GM18519 (cell line): ENCODE results near the gene LAG3.

Source experiments
- ATAC-seq: cut with Tn5 transposase; IDR thresholded peaks from one replicate; pipeline ENCODE4 v1.9.1; 2021; ENCODE audit warnings: mild to moderate bottlenecking, moderate library complexity; ENCODE audit not compliant: unreplicated experiment, low FRiP score

Gene LAG3

DNA sequence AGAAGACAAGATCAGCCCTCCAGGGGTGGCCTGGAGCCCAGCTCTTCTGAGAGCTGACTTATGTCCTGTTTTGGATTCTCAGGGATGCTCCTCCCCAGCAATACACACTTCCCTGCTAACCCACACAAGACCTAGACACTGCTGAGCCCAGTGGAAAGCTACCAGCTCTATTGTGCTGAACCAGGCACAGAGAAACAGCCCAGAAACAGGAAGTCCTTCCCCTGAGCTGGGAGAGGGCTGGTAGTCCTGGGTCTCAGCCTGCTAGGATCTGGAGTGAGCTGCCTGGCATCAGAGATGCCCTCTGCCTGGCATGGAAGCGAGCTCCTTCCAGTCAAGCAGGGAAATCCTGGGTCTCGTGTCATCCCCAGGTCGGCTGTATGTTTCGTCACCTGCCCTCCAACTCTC lies 1.2 kb upstream of the LAG3 start:
- no peak for ATAC-seq

DNA sequence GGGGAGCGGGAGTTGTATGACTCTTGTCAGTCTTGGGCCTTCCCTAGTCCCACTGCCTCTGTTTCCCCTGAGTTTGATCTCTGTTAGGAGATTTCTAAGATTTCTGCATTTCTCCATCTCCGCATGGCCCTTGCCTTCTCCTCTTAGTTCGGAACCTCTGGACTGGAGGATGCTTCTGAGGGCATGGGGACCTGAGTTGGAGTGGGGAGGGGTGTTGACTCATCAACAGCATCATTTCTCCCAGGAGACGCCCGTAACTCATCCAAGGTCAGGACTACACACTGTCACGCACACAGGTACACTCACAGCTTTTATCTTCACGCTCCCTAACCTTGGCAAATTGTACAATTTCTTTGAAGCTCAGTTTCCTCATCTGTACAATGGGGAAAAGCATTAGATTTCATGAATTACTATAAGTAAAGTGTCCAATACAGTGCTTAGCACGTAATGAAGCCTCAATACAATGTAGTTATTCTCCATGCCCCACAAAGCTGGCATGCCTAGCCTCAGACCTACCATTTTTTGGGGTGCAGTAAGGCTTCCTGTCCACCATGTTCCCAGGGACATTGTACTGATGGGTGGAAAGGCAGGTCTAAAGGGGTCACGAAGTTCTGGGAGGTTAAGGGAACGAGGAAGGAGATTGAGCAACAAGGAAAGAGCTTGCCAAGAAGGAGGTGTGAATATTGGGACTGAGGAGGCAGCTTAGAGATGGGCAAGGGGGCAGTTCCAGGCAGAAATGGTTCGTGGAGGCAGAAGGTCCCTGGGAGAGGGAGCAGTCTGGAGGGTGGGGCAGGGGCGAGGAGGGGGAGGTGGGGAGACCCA lies 600 bp upstream of the LAG3 start:
- ATAC-seq: no peak

DNA sequence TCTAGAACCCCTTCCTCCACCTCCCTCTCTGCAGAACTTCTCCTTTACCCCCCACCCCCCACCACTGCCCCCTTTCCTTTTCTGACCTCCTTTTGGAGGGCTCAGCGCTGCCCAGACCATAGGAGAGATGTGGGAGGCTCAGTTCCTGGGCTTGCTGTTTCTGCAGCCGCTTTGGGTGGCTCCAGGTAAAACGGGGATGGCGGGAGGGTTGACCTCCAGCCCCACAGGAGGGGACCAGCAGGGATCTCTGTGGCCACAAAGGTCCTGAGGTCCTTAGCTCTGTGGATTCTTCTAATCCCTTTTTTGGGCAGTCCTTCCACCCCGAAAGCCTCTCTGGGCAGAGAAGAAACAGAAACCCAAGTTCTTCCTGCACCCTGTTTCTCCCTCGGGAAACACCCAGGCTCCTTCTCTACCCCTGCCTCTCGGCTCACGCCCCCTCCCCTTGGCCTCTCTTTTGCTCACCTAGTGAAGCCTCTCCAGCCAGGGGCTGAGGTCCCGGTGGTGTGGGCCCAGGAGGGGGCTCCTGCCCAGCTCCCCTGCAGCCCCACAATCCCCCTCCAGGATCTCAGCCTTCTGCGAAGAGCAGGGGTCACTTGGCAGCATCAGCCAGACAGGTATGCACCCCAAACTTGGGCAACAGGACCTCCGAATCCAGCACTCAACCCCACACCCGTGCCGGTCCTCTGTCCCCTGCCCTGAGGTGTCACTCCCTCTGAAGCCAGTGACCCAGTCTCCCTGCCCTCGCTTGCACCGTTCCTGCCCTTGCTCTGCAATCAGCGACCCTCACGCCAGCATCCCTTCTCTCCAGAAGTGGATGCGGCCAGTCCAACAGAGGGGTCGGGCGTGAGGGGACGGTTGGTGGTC lies 638 bp downstream of the LAG3 start:
- no peak for ATAC-seq

DNA sequence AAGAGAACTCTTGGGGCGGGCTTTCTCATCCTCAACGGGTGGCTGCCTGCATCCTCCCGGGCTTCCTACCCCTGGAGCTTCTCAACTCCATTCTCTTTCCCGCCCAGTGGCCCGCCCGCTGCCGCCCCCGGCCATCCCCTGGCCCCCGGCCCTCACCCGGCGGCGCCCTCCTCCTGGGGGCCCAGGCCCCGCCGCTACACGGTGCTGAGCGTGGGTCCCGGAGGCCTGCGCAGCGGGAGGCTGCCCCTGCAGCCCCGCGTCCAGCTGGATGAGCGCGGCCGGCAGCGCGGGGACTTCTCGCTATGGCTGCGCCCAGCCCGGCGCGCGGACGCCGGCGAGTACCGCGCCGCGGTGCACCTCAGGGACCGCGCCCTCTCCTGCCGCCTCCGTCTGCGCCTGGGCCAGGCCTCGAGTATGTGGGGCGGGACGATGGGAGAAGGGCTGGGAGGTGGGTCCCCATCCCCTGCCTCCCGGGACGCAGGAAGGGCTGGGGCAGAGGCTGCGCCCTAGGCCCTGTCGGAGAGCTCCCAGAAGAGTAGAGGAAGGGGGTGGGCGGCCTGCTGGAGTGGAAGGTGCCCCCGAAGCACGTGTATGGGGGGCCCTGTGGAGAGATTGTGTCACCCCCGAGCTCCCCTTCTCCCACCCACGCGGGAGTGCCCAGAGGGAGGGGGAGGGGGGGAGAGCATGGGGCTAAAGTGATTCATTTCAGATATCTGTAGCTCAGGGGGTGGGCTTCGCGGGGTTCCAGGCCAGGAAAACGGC lies 1.5 kb downstream of the LAG3 start:
- no peak for ATAC-seq

DNA sequence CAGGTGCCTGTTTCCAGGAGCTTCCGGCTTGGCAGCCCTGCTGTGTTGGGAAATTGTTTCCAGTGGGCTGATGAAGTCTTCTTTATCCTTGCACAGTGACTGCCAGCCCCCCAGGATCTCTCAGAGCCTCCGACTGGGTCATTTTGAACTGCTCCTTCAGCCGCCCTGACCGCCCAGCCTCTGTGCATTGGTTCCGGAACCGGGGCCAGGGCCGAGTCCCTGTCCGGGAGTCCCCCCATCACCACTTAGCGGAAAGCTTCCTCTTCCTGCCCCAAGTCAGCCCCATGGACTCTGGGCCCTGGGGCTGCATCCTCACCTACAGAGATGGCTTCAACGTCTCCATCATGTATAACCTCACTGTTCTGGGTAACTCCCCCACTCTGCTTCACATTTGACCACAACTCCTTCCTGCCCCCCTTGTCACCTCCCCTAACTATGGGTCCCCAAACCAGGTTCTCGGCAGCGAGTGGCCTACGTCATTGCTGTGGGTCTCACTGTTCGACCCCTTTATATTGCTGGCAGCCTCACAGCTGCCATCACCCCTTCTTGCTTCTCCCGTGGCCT lies 2.3 kb downstream of the LAG3 start:
- no peak for ATAC-seq

DNA sequence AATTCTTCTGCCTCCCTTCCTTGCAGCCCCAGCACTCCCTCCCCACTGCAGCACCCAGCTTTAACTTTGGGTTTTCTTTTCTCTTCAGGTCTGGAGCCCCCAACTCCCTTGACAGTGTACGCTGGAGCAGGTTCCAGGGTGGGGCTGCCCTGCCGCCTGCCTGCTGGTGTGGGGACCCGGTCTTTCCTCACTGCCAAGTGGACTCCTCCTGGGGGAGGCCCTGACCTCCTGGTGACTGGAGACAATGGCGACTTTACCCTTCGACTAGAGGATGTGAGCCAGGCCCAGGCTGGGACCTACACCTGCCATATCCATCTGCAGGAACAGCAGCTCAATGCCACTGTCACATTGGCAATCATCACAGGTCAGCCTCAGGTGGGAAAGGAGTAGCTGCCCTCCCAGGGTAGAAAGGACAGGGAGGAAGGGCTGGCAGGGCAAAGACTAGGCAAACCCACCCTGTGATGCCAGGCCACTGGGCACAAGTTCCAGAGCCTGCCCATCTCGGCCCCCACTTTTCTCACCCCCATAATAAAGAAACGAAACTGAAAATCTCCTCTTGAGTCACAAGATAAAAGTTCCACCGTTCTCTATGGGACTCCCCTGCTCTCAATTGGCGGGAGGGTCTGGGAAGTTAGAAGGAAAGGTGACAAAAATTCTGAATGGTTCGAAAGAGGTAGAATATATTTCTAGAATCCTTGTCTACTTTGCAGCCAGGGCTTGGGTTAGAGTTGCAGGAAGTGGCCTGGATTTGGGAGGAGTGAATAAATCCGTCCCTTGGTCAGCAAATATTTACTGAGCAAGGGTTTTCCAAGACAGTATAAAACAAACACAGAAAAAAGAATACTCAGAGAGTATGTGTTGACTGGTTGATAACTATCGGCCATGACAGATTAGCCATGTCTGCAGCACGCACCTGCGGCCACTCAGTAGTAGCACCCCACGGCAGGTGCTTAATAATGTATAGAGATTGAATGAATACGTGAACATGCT lies 3.2 kb downstream of the LAG3 start:
- no peak for ATAC-seq

DNA sequence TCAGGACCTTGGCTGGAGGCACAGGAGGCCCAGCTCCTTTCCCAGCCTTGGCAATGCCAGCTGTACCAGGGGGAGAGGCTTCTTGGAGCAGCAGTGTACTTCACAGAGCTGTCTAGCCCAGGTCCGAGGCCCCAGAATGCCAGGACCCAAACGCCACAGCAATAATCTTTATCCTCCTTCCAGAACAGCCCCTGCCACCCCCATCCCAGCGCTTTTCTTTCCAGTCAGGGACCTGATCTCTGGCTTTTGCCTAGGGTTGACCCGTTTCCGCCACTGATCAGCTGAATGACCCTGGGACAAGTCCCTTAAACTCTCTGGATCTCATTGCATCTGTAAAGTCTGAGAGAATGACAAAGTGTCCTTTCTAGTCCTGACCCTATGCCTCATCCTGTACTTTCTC lies 5.1 kb downstream of the LAG3 start:
- ATAC-seq: no peak

DNA sequence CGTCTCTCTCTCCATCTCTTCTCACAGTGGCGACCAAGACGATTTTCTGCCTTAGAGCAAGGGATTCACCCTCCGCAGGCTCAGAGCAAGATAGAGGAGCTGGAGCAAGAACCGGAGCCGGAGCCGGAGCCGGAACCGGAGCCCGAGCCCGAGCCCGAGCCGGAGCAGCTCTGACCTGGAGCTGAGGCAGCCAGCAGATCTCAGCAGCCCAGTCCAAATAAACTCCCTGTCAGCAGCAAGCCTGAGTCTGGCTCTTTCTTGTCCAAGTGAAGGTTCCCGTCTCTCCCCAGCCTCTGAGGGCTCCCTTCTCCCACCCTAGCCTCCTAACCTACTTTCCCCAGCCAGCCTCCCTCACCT lies 5.9 kb downstream of the LAG3 start:
- no peak for ATAC-seq

DNA sequence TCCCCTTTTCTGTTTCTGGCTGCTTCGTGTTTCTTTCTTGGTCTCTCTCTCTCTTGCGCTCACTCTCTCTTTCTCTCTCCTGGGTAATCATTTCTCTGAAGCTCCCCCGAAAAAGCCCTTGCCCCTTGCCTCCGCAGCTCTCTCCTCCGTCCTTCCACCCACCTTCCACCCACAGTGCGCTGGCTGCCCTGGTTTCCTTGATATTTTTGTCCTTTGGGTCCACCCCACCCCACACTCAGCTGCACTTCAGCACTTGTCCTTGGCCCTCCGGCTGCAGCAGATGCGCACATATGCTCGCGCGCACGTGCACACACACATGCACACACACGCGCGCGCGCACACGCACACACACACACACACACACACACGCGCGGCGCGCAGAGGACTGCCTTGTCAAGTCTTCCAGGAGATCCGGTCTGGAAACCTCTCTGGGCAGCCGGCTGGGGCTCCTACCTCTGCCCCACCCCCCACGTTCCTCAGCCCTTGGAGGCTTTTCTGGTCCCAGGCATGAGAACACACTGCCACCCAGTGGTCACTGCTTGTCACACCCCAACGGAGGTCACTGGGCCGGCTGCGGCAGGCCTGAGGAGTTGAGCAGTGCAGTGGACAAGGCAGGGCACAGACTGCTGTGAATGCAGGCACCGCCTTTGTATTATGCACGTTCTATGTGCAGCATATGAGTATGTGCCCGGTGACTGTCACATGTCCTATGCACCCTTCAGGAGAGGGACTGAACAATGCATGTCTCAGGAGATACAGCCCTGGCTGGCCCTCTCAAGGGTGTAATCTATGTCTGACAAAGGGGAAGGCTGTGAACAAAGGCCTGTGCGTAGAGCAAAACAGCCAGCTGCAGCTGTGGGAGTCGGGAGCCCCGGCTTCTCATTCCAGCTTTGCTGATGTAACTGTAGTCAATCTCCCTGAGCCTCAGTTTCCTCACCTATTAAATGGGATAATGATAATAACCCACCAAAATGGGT lies 6.5 kb downstream of the LAG3 start:
- no peak for ATAC-seq

DNA sequence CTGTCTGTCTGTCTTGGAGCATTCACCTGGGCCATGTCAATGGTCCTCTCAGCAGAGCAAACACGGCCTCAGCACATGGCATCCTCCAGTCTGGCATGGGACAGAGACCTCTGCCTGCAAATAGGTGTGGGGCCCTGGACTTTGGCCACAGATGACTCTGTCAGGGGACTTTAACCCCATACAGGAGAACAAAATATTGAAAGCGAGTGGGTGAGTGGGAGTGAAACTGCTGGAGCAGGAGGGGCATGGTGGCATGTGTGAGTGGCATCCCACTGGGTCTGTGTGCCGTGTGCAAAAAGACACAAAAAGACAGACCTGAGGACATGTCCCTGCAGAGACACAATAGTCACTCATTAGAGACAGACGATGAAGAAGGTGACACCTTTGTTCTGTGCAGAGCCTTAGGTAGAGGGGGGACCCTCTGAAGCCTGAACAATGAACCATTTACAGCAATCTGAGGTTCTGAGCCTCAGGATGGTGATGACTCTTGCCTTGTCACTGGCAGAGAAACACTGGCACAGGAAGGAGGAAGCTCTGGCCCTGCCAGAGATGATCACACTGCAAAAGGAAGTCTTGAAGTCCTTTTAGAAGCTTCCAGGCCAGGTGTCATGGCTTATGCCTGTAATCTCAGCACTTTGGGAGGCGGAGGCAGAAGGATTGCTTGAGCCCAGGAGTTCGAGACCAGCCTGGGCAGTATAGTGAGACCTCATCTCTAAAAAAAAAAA lies 7.5 kb downstream of the LAG3 start:
- ATAC-seq: no peak

DNA sequence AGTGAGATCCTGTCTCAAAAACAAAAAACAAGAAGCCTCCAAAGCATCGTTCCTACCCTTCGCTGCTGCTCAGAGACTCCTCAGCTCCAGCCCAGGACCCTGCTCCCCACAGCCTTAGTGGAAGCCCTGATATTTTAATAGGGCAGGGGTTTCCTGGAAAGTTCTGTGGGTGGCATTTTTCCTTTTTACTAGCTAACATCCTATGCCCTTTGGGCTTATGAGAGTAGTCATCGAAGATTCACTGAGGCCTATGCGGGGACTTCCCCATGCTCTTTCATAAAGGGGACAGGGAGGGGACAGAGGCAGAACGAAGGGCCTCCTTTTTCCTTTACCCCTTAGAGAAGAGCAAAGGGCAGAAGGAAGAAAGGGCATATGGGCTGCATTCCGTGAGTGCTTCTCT lies 8.3 kb downstream of the LAG3 start:
- no peak for ATAC-seq

DNA sequence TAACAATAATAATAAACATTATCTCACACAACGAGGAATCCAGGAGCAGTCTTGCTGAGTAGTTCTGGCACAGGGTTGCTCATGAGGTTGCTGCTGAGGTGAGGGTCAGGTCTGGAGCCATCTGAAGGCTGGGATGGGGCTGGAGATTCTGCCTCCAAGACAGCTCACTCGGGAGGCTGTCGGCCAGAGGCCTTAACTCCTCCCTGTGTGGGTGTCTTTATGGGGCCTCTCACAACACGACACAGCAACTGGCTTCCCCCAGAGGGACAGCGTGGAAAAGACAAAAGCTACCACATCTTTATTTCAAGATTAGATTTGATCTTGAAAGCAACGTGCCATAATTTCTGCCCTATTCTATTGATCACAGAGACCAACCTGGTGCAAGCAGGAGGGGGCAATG lies 9.8 kb downstream of the LAG3 start:
- no peak for ATAC-seq

DNA sequence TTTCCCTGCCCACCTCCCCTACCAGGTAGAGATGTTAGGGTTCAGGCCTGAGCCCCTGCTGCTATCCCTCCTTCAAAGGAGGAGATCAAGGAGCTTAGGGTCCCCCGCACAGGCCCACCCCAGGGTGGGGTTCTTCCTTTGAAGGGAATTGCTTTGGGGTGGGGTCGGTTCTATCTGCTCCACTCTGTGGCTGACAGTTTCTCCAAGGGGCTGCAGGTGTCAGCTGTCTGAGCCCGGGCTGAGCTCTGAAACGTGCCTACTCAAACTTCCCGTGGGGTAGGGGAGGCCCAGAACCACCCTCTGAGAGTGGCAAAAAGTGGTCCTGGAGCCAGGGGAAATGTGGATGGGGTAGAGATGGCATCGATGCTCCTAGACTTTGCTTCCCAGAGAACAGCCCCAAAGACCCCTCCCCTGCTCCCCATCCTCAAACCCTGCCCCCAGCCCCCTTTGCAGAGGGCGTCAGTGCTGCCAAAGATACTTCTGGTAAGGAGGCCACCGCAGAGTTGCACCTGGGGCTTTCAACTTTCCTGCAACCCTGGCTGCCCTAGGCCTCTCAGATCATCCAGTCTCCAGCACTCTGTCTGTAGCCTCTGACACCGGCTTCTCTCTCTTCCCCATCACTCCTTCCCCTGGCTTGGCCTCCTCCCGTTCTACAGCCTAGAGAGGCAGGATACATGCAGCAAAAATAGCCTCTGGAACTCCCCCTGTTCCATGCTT lies 10.7 kb downstream of the LAG3 start:
- ATAC-seq: no peak

DNA sequence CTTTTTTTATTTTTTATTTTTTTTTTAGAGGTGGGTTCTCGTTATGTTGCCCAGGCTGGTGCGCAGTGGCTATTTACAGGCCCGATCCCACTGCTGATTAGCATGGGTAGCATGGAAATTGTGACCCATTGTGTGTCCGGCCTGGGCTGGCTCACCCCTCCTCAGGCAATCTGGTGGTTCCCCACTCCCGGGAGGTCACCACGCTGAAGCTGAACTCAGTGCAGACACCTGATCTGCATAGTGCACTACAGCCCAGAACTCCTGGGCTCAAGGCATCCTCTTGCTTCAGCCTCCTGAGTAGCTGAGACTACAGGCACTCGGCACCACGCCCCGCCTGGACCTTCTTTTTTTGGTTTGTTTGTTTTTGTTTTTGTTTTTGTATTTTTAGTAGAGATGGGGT lies 11.5 kb downstream of the LAG3 start:
- no peak for ATAC-seq

DNA sequence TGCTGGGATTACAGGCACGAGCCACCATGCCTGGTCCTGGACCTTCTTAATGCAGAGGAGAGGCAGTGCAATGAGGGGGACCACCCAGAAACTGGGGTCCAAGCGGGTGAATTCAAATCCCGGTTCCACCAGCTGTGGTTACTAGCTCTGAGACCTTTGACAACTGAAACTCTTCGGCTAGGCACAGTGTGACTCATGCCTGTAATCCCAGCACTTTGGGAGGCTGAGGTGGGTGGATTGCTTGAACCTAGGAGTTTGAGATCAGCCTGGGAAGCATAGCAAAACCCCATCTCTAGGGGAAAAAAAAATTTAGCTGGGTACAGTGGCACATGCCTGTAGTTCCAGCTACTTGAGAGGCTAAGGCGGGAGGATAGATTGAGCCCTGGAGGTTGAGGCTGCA lies 12.0 kb downstream of the LAG3 start:
- ATAC-seq: no peak

DNA sequence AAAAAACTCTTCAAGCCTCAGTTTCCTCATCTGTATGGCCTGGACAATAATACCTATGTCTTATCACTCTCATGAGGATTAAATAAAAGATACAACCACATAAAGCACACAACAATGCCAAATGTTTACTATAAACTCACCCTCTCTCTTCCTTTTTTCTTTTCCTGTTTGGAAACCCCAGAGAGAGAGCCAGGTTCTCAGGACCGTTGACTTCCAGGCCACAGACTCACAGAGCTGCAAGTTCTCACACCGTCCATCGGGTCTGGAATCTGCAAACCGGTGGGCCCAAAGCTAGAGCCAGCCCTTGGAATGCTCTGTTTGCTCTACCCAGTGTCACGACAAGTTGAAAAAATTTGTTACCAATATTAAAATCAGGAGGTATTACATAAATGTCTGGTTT lies 12.4 kb downstream of the LAG3 start:
- ATAC-seq: no peak

DNA sequence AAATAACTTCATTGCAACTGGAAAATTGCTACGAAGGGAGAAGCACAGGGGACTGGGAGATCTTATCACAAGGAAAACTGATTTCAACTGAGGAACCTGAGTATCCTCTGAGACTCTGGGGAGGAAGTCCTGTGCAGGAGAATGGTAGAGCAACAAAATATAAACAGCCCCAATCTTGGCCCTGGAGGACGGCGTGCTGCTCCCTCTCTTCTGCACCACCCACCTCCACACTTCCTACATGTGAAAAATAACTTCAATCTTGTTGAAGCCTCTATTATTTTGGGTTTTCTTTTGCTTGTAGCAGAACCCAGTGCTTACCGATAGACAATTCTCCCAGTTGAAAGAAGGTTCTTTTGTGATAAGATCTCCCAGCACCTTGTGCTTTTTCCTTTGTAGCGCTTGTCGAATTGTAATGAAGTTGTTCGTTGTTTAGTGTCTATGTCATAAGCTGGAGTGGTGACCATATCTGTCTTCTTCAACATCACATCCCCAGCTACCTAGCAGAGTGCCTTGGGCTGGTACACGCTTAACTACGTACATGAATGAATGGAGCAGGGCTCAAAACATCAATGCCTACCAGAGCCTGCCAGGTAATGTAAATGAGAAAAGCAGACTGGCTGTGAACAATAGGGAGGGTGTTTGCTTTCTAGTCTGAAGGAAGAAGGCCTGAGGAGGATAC lies 14.2 kb downstream of the LAG3 start:
- ATAC-seq: no peak
